ENCODE data around the gene MID1.

GRCh38 chrX:10600479-10600878 is 19.9 kb downstream of the MID1 start:
- no peak for TF ChIP-seq FEZF1 (tag by site-specific recombination; IDR thresholded peaks at IDR 0.05)
- no peak for TF ChIP-seq BCL6B (tag by site-specific recombination; IDR thresholded peaks at IDR 0.05)
